AML-193 (cell line): ENCODE measurements around the gene CFAP92.
"Not testable (repeated sequence)": the region's sequence is repeated elsewhere in the genome, so short reads cannot be mapped to it uniquely, and the experiment has no call there.

Source experiments
- DNase-seq, 2 experiments: peaks; one replicate each; lab custom pipeline; 2025; lab: John Stamatoyannopoulos, UW

The CFAP92 gene

DNA sequence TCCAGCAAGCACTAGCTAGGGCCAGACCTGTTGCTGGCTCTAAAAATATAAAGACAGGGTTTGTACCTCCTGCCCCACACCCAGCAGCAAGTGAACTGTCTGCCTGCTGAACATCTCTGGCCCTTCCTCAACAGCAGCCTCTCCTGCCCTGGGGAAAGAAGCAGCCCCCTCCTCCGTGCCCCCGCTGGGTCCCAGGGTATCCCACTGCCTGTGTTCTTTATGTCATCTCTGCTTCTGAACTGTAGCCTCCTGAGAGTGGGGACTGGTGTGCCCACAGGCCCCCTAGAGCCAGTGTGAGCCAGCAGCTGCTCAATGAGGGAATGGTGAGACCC is 60.0 kb downstream of the CFAP92 start:
- DNase-seq, result no peak

DNA sequence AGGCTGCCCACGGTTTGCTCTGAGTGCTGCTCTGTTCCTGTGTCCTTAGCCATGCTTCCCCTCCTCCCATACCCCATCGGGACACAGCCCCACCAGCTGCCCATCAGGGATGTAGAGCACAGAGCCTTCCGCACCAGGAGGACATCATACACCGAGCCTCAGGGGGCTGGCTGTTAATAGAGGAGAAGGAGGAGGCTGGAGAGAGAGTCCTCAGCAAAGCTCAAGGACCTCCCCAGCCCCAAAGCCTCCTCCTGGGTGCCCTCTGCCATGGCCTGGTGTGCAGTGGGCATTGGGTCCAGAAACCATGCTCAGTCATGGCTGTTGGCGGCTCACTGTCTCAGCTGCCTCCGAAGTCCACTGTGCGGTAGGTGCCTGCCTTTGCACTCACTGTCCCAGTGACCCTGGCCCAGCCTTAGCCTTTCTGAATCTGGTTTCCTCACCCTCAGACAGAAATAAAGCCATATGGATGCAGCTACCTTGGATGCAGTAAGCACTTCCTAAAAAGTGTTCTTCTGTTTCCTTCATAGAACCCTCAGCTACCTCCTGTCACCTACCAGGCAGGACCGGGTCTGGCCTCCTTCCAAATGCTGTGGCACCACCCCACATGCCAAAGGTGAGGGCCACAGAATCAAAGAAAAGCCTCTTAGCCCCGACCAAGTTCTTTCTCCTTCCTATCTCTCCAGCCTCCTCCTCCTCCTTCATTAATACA is 60.5 kb downstream of the CFAP92 start:
- DNase-seq, result no peak

DNA sequence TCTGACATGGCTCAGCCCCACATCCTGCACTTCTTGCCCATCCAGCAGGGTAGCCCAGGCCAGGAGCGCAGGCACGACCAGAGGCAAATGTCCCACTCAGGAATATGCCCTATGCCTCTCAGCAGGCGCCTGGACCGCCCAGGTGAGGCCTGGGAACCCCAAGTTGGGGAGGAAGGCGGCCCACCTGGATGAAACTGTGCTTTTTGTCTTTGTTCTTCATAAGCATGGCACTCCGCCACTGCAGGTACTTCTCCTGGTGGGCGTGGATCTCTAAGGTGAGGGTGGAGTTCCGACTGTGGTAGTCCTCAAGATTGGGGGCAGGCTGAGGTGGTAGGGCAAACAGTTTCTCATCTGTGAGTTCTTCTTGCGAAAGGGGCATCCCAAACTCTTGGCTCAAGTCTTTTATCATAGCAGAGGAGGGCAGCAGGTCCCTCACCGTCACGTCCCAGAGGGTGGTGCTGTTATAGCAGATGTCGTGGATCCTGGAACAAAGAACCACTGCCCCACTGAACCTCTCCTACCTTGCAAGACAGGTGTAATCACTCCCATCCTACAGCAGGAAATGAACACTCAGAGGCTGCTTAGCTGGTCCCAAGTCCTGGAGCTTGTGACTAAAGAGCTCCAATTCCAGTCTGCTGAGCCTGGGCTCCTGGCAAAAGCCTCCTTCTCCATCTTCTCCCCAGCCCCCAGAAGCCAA is 61.2 kb downstream of the CFAP92 start:
- no peak for DNase-seq

DNA sequence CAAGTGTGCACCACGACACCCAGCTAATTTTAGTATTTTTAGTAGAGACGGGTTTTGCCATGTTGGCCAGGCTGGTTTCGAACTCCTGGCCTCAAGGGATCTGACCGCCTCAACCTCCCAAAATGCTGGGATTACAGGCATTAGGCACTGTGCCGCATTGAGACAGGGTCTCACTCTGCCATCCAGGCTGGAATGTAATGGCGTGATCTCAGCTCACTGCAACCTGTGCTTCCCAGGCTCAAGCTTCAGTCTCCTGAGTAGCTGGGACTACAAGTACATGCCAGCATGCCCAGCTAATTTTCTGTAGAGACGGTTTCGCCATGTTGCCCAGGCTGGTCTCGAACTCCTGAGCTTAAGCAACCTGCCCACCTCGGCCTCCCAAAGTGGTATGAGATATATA is 62.8 kb downstream of the CFAP92 start:
- no peak for DNase-seq

DNA sequence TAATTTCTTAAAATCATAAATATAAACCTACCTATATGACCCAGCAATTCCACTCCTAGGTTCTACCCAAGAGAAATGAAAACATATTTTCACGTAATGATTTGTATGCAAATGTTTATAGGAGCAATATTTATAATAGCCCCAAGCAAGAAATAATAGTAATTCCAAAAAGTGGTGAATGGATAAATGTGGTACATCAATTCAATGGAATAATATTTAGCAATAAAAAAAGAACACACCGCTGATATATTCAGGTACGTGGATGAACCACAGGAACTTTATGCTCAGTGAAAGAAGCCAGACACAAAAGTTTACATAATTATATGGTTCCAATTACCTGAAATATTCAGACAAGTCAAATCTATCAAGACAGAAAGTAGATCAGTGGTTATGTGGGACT is 64.5 kb downstream of the CFAP92 start:
- no peak for DNase-seq

DNA sequence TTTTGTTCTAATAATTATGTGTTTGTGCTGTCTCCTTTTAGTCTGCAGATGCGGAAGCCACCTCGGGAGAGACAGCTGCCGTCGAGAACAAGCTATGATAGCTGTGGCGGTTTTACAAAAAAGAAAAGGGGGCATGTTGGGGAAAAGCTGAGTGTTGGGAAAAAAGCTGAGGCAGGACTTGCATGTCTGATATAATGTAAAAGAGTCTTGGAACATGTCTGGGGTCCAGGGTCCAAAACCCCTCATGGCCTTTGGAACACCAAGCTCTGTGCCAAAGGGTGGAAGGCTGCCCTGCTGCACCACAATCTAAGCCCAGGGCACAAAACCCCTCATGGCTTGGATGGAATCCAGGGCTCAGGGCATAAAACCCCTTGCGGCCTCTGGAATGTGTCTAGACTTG is 69.9 kb downstream of the CFAP92 start:
- not testable (repeated sequence) for DNase-seq

DNA sequence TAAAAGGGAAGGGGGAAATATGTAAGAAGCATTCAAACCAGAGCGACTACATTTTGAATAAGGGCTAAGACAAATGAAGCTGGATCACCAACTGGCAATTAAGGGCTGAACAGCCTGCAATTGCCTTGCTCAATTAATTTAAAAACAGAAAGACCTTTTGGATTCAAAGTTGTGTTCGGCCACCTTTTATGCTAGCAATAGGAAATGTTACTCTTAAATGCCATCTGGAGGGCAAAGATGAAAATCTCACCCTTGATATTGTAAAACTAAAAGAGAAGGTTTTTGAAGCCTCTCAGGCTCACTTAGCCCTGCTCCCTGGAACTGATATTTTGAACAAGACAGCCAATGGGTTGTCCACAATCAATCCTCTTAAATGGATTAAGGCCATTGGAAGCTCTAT is 70.3 kb downstream of the CFAP92 start:
- DNase-seq, result peak; percentile 44 to 54

DNA sequence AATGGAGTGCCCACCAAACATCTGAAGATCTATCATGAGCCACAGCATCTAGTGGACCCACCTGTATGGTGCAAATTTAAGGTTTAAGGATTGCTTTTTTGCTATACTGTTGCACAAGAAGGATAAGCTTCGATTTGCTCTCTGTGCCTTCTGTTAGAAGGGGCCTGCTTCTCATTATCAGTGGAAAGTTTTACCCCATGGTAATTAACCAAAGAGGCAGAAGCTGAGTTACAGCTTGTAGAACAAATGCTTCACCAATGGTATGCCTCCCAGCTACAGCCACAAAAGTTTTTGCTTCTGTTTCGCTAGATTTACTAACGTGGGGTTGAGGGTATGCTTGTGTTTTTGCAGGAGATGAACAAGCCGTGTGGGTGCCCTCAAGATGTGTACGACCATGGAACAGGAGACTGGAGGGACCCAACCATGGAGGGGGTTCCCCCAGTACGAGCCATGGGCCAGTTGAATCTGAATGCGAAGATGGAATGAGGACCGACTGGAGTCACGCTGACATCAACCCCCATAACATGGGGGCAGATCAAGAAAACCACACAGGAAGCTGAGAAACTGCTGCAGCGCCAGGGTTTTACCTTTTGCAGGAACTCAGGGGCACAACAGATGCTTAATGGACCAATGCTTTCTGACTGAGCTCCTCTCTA is 70.9 kb downstream of the CFAP92 start:
- peak; percentile 37 to 44 for DNase-seq

DNA sequence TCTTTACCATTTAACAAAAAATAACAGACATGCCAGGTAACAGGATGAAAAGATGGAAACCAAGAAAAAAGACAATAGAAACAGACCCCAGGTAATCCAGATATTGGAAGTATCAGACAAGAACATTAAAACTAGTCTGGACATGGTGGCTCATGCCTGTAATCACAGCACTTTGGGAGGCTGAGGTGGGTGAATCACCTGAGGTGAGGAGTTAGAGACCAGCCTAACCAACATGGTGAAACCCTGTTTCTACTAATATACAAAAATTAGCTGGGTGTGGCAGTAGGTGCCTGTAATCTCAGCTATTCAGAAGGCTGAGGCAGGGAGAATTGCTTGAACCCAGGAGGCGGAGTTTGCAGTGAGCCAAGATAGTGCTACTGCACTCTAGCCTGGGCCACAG is 73.9 kb downstream of the CFAP92 start:
- DNase-seq, result no peak

DNA sequence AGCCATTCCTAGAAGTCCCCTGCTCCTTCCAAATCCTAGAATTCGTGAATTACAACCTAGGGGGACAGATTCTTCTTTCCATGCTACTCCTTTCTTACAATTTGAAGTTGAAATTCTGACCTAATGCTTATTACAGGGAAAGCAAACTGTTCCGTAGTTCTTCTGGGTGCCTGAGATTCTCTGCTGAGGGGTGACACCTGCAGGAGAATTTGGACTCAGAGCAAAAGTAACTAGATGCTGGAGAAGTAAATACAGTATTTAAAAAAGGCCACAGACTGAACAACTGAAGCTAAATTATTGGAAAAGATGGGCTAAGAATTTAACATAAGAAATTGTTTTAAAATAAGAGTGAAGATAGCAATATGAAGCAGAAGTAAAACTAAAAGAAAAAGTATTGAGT is 76.6 kb downstream of the CFAP92 start:
- DNase-seq, result no peak

DNA sequence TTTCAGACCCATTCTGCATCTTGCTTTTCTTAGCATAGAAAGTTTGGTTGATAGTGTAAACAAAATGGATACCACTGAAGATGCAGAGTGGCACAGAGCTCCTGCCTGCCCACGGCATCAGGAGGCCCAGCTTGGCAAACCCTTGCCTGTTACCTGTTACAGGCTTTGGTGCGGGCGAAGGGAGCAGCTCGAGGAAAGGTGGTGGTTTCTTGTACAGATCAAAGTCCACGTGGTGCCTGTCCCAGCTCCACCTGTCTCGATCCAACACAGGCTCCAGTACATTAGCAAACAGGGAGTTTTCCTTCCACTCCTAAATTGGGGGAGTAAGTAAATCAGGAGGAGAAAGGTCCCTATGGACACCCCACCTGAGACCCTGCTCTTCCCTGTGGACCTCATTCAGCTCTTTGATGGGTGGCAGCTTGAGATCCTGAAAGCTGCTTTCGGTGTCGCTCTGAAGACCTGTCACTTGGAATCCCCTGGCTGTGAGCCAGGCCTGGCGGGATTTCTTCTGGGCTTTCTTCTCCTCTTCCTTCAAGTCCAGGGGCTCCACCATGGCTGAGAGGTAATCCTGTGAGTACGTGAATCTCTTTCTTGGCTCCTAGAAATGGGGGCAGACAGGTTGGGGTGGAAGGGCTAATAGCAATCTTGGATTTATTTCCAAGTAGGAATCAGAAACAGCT is 78.8 kb downstream of the CFAP92 start:
- no peak for DNase-seq

DNA sequence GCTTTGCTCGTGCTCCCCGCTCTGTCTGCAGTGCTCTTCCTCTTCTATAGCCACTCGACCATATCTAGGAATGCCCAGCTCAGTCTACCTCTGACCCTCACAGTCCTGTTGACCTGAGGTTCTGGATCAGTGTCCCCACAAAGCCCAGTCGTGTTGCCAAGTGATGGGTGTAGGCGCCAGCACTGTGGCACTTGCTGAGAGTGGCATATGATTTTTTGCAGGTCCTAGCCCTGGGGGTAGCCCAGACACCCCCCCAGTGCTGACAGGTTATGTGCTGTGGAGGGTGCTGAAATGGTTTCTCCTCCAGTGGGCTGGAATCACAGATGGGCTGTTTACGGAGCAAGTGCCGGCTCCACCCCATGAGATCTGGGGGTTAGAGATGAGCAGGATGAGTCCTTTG is 82.0 kb downstream of the CFAP92 start:
- no peak for DNase-seq

DNA sequence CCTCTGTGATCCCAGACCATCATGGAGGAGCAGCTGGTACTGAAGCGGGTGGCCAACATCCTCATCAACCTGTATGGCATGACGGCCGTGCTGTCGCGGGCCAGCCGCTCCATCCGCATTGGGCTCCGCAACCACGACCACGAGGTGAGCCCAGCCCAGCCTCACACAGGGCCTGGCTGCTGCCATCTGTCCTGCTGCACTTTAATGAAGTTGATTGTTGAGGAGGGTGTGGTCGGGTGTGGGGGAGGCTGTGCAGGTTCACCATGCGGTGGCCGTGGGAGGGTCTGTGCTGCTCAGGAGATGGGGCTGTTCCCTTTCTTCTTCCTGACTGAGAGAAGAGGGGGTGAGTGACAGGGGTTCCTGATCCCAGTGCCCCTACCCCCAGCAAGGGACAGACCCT is 83.9 kb downstream of the CFAP92 start:
- DNase-seq, result no peak

DNA sequence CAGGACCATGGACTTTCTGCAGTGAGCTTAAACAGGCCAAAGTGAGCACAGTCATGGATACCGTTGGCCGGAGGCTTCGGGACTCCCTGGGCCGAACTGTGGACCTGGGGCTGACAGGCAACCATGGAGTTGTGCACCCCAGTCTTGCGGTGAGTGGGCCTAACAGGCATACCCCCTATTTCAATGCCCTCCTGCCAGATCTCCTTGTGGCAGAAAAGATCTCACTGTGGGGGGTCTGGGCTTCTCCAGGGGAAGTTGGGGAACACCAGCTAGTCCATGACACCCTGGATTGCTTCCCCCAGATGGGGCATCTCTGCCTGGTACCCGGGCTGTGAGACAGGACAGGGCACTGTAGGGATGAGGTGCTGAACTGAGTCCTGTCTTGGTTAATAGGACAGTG is 84.9 kb downstream of the CFAP92 start:
- no peak for DNase-seq

DNA sequence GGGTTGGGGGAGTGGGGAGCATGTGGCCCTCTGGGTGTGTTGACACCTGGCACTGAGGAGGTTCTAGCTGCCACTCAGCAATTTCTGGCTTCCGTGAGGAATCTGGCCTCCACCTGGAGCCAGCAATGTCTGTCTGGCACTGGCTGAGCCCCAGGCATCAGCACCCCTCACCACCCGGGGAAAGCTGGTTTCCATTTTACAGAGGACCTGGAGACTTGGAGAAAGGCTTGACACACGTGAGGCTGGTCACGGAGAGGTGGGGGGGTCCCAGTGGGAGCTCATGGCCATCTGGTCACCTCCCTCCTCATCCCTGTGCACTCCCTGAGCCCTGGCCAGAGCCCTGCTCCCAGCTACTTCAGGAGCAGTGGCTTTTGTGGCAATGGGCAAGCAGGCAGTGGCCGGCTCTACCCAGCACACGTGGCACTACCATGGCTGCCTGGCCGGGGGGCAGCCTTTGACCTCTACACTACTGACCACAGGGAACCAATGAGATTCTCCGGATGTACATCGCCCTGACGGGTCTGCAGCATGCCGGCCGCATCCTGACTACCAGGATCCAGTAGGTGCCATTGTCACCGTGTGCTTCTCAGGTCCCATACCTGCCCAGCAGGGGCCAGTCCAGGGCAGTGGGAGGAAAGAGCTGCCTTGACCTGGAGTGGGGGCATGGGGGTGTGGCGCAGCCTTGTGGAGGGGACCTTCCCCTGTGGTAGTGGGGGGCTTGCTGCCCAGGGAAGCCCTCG is 86.0 kb downstream of the CFAP92 start:
- no peak for DNase-seq

DNA sequence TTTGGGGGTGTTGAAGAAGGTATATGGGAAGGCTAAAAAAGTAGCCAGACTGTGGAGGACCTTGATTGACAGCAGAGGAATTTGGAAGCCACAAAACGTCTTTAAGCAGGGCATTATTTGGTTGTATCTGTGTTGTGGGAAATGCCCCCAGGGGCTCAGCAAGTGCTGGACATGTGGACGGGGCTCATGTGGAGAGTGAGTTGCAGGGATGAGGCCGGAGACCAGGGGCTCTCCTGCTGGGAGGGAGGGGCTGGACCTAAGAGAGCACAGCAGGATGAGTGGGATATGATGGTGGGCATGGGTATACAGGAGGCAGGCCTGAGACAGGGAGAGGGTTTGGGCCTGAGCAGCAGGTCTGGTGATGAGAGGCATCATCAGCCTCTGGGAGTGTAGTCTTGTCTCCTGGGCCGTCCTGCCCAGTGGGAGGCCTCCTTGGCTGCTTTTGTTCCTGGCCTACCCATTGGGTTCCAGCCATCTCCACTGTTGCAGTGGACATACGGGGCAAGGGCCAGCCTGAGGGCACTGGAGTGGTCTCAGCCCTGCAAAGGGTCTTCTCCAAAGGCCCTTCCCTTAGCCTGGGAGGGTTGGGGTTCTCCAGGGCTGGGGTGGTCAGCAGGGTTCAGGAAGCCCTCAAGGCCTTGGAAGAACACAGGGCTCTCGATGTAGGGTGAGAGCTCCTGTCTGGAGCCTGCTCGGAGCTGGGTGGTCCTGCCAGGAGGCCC is 86.9 kb downstream of the CFAP92 start:
- DNase-seq, result no peak

DNA sequence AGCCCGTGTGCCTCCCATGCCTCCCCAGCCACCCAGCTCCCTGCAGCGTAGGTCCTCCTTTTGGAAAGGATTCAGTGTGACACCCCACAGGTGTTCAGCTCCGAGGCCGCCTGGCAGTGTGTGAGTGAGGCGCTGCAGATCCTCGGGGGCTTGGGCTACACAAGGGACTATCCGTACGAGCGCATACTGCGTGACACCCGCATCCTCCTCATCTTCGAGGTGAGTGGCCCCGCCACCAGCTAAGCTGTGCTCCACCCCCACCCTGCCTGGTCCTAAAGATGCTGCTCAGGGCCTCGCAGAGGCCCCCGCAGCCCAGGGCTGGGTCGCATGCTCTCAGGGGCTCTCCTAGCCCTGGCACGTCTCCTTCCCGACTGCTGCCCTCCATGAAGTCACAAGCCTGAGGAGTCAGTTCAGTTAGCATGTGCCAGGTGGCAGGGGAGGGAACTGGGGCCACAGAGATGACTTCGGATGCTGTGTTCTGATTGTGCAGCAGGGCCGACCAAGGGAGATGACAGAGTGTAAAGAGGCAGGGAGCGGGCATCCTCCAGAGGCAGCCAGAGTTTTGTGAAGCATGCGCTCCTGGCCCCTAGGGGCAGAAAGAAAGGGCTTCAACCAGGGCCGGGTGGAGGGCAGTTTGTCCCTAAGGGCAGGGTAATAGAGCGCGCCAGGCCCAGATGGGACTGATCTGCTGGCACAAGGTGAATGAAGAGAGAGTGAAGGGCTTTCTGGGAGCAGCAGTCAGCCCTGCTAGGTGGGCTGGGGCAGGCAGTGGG is 87.7 kb downstream of the CFAP92 start:
- DNase-seq, result no peak

DNA sequence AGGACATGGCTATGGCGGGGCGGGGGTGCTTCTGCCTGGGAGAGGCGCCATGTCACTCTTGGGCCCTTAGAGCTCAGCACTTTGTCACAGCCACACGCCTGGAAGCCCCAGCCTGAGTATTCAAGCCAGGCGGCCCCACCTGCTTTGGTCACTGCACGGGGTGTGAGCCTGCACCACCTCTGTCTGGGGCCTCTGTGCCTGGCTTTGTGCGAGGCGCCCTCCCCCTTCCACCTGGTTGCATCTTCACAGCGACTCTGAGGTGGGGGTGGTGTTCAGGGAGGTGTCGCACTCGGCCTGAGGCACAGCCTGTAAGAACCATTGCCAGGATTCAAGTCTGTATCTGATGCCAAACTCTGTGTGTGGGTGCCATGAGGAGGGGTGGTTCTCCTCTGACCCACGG is 90.4 kb downstream of the CFAP92 start:
- DNase-seq, result no peak

DNA sequence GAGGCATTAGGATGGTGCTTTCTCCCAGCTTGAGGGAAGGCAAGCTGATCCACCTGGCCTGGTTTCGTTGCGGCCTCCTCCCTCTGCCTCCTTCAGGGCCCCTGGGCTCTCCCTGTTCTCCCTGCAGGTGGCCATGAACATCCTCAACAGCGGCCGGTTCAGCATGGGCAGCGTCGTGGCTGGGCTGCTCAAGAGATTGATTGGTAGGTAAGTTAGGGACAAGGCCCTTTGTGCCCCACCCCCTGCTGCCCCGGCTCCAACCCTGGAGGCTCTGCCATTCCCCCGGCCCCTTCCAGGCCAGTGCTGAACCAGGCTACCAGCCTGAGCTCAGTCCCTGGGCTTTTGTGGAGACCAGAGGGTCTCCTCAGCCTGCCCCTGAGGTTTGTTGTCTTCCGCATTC is 91.5 kb downstream of the CFAP92 start:
- no peak for DNase-seq

DNA sequence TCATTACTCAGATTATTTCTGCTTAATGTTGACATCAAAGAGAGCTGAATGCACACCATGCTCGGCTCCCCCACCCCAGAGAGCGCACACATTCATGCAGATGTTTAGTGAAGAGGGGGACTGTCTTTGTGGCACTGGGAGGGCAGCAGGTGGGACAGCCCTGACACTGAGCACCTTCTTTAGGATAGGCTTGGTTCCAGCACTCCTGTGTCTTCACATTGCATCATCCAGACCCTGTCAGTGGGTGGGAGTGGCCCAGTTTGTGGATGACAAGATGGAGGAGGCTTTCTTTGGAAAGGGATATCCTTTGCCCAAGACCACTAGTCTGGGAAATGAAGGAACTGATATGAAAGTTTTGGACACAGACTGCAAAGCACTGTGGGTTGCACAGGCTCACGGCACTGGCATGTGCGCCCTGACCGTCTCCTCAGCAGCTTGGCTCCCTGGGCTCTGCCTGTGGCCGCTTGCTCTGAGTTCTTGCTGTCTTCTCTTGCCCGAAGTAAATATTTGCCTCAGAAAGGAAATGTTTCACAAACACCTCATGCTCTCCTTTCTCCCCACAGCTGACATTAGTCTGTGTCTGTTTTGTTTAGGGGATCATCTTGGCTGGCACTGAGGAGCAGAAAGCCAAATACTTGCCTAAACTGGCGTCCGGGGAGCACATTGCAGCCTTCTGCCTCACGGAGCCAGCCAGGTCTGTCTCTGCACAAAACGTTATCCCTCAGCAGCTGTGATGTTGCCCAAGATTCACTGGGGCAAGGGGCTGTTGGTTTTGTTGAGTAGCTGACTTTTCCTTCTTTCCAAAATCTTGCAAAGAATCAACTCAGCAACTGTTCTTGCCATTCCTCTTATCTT is 97.8 kb downstream of the CFAP92 start:
- no peak for DNase-seq
